Gastrocnemius medialis (tissue), 4 donors: Measurements from ENCODE around the gene GAB2. TPM values are rescaled to one million over a fixed set of nuclear protein-coding genes. Genes with fewer than 3 reads are reported as not detected.

ENCODE experiments used
- ATAC-seq, 2 donors: fragments of 150-250 bp; one replicate each; pipeline ENCODE4 v1.9.1; 2016
- DNase-seq, 2 donors: peaks; one replicate each; pipeline ENCODE4 v3.0.0-alpha.2; 2019
- H3K27ac ChIP-seq, 4 donors: fragments of 200-600 bp; sonication (generic); 1 replicate in 1 of 4; 2 replicates in 3 of 4; pipeline ENCODE4 v1.5.1; 2016 to 2018; ENCODE audit warnings: mild to moderate bottlenecking in 2 of 4, moderate library complexity in 1 of 4
- H3K27me3 ChIP-seq, 3 donors: fragments of 200-600 bp; sonication (generic) in 2 of 3; 1 replicate in 1 of 3; 2 replicates in 2 of 3; pipeline versions ENCODE4 v1.5.1 to v1.6.0; 2016 to 2019; ENCODE audit warnings: mild to moderate bottlenecking in 1 of 3, moderate library complexity in 1 of 3
- H3K36me3 ChIP-seq, 2 donors: fragments of 200-600 bp; sonication (generic) in 1 of 2; one replicate each; pipeline ENCODE4 v1.5.1; 2017 to 2018
- H3K4me1 ChIP-seq, 2 donors: fragments of 200-600 bp; sonication (generic) in 1 of 2; one replicate each; pipeline ENCODE4 v1.5.1; 2016 to 2017; ENCODE audit warnings: mild to moderate bottlenecking in 2 of 2
- H3K4me3 ChIP-seq, 4 donors: fragments of 200-600 bp; sonication (generic) in 3 of 4; 1 replicate in 1 of 4; 2 replicates in 3 of 4; pipeline ENCODE4 v1.5.1; 2016 to 2019; ENCODE audit warnings: mild to moderate bottlenecking in 2 of 4
- H3K9me3 ChIP-seq, 3 donors: fragments of 200-600 bp; sonication (generic) in 2 of 3; 1 replicate in 1 of 3; 2 replicates in 2 of 3; pipeline ENCODE4 v1.5.1; 2016 to 2019
- CTCF ChIP-seq, 5 experiments: fragments of 450-650 bp in 3 of 5; fragments of 200-600 bp in 2 of 5; sonication (generic) in 2 of 5; IDR thresholded peaks in 4 of 5; conservative IDR thresholded peaks in 1 of 5; 1 replicate in 4 of 5; 2 replicates in 1 of 5; pipeline ENCODE4 v1.5.1; 2016 to 2019; ENCODE audit warnings: antibody characterized with exemption in 5 of 5, mild to moderate bottlenecking in 3 of 5, moderate library complexity in 3 of 5
- POLR2A ChIP-seq, 2 donors: fragments of 450-650 bp; IDR thresholded peaks; one replicate each; pipeline ENCODE4 v1.6.1; 2017; ENCODE audit warnings: antibody characterized with exemption in 2 of 2, mild to moderate bottlenecking in 2 of 2, moderate library complexity in 2 of 2
- in situ Hi-C, 4 donors: fragments of 200-750 bp; cut with MboI; loops; one replicate each; pipeline versions ENCODE4 v1.15.0 to v1.8.0; 2017; ENCODE audit warnings: low sequenced_read_pairs in 4 of 4
- intact Hi-C: fragments of 100-400 bp; cut with DNase I; formaldehyde crosslinking; loops from one replicate; pipeline ENCODE4 v1.15.1; 2023; ENCODE audit warnings: low total_unique reads
- total RNA-seq, 4 donors: library from RNA; depleted of rRNA; stranded (reverse); fragments of >200 nt; gene quantifications; one replicate each; pipeline versions ENCODE4 v1.1.0 to v1.2.3, GENCODE V29; 2016

GAB2 gene
- total RNA-seq, 4 donors from 2014 or later: 4.9 to 68.0 (median 25.8) TPM

DNA sequence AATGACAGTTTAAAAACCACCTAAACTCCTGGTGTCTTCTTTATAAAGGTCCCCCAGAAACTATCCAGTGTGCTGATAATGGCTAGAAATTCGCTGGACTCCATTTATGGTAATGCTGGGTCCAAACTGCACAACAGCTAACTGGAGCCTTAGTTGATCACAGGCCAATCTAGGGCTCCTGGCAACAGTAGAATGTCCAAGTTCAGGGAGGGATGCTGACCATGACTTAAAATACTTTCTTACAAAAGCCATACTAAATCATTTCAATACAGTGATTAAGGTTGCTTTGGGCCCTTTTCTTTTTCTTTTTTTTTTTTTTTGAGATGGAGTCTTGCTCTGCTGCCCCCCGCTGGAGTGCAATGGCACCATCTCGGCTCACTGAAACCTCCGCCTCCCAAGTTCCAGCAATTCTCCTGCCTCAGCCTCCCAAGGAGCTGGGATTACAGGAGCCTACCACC lies 14.5 kb upstream of the GAB2 start:
- in situ Hi-C loops: loop anchor here in 2 of 4 donors (10.0 kb wide), 1 partner anchor 207 kb away; no protein-coding TSS in a partner anchor

GRCh38 chr11:78429660-78430059 lies 12.0 kb upstream of the GAB2 start:
- intact Hi-C loops: no loop called here
- TF ChIP-seq POLR2A (IDR thresholded peaks at IDR 0.05): no peak
- no peak for TF ChIP-seq CTCF (IDR thresholded peaks at IDR 0.05 in 4 of 5, conservative IDR thresholded peaks at IDR 0.05 in 1 of 5)
- ATAC-seq: no peak
- in situ Hi-C loops: loop anchor here in 2 of 4 donors (10.0 kb wide), 1 partner anchor 205 kb away; no protein-coding TSS in a partner anchor
- Histone ChIP-seq H3K4me3 (no peak overlapping the region), H3K36me3 (no peaks in the 10 kb centered on the region), H3K27me3 (no peaks in the 10 kb centered on the region), H3K4me1 (no peaks in the 10 kb centered on the region), H3K27ac (no peak overlapping the region), H3K9me3 (no peaks in the 10 kb centered on the region)
- DNase-seq: no peak

More for the DNA sequence above, 14.5 kb upstream of the GAB2 start:
- Histone ChIP-seq H3K9me3 (no peaks in the 10 kb centered on the region), H3K27ac (no peak overlapping the region), H3K27me3 (no peaks in the 10 kb centered on the region), H3K4me3 (no peak overlapping the region), H3K36me3 (no peaks in the 10 kb centered on the region), H3K4me1 (no peaks in the 10 kb centered on the region)
- ATAC-seq: no peak
- intact Hi-C loops: no loop called here
- DNase-seq: no peak
- no peak for TF ChIP-seq POLR2A (IDR thresholded peaks at IDR 0.05)
- peak in 3 of 5 experiments; percentile 19 to 49 (median 28) for TF ChIP-seq CTCF (IDR thresholded peaks at IDR 0.05 in 4 of 5, conservative IDR thresholded peaks at IDR 0.05 in 1 of 5)

- Histone ChIP-seq H3K4me3 (no peak overlapping the region), H3K4me1 (no peaks in the 10 kb centered on the region), H3K9me3 (no peaks in the 10 kb centered on the region), H3K27me3 (no peaks in the 10 kb centered on the region), H3K36me3 (no peaks in the 10 kb centered on the region), H3K27ac (no peak overlapping the region)
- in situ Hi-C loops: no loop called here
- DNase-seq (no peak), ATAC-seq (no peak)
- intact Hi-C loops: no loop called here
- no peak for TF ChIP-seq POLR2A (IDR thresholded peaks at IDR 0.05)
- no peak for TF ChIP-seq CTCF (IDR thresholded peaks at IDR 0.05 in 4 of 5, conservative IDR thresholded peaks at IDR 0.05 in 1 of 5)
Observed at GRCh38 chr11:78429209-78429608, 11.6 kb upstream of the GAB2 start.

- Histone ChIP-seq H3K27me3 (no peaks in the 10 kb centered on the region), H3K36me3 (no peaks in the 10 kb centered on the region), H3K4me3 (no peak overlapping the region), H3K27ac (no peak overlapping the region), H3K9me3 (no peaks in the 10 kb centered on the region), H3K4me1 (no peaks in the 10 kb centered on the region)
- in situ Hi-C loops (no loop called here), intact Hi-C loops (no loop called here)
- ATAC-seq (no peak), DNase-seq (no peak)
- no peak for TF ChIP-seq POLR2A (IDR thresholded peaks at IDR 0.05)
Observed at GRCh38 chr11:78428773-78429172, 11.2 kb upstream of the GAB2 start.

GRCh38 chr11:78428266-78428636 lies 10.6 kb upstream of the GAB2 start:
- DNase-seq (no peak), ATAC-seq (no peak)
- Histone ChIP-seq H3K36me3 (no peaks in the 10 kb centered on the region), H3K27ac (peak overlapping the region in 1 of 4 donors; percentile 10), H3K4me3 (peak overlapping the region in 1 of 4 donors; percentile 14), H3K27me3 (no peaks in the 10 kb centered on the region), H3K4me1 (no peaks in the 10 kb centered on the region), H3K9me3 (no peaks in the 10 kb centered on the region)
- TF ChIP-seq POLR2A (IDR thresholded peaks at IDR 0.05) (no peak), CTCF (IDR thresholded peaks at IDR 0.05 in 4 of 5, conservative IDR thresholded peaks at IDR 0.05 in 1 of 5) (no peak)
- intact Hi-C loops: no loop called here
- in situ Hi-C loops: no loop called here
